ENCODE data around the gene TPRG1L. TPM values are rescaled to one million over a fixed set of nuclear protein-coding genes. Genes with fewer than 3 reads are reported as not detected.
"Not testable (repeated sequence)": the region's sequence is repeated elsewhere in the genome, so short reads cannot be mapped to it uniquely, and the experiment has no call there.

TPRG1L gene
- total RNA-seq, result 10 to 100 TPM; 12.5 to 15.5 TPM

DNA sequence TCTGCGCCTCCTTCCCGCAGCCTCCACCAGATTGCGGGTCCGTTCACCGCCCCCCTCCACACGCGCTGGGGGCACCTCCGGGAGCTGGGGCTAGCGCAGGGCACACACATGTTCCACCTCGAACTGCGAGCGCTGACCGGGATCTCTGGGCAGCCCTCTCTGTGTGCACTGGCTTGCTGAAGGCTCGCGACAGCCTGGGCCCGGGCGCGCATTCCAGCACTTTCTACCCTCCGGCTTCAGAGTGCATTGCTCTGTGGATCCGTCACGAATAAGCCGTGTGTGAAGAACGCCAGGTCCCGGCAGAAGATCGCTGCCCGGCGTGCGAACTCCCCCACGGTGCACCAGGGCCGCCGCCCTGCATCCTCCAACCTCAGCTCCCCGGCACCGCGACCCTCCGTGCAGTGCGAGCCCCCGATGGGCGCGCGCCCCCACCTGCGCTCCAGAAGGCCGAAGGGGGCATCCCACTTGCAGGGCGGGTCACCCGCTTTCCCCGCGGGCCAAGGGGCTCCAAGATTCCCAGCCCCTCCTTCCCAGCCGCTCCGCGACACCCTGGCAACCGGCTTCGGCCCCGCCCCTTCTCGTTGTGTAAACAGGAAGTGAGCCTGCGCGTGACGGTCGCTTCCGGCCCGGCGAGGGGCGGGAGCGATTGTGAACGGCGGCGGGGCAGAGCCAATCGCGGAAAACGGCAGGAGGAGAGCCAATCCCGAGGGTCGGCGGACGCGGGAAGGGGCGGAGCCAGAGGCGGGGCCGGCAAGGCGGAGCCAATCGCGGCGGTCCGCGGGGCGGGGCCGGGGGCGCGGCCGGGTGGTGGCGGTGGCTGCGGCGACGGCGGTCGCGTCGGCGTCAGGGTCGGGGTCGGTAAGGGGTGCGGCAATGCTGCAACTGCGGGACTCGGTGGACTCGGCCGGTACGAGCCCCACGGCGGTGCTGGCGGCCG lies at the start of gene TPRG1L:
Gene TPRG1L (plus strand): TSS at position 816 of the 937 bp plus-strand sequence. CDS start 58 bp downstream, at position 874.
- Mint-ChIP-seq H3K4me3 (peak within 1 kb of the TSS; percentile 82 to 98), H3K9me3 (no peaks in the 10 kb centered on the region), H3K36me3 (ENCODE audit: insufficient read depth in 2 of 2) (no peaks in the 10 kb centered on the region), H3K27me3 (ENCODE audit: low read depth) (no peaks in the 10 kb centered on the region), H3K4me1 (ENCODE audit: low read depth) (peaks cover 33% of the 10 kb centered on the region), H3K27ac (peak within 1 kb of the TSS; percentile 62)
- peak; percentile 98 to 99 for DNase-seq
- ATAC-seq (replicated peaks in 1 of 2), result peak; percentile 93

DNA sequence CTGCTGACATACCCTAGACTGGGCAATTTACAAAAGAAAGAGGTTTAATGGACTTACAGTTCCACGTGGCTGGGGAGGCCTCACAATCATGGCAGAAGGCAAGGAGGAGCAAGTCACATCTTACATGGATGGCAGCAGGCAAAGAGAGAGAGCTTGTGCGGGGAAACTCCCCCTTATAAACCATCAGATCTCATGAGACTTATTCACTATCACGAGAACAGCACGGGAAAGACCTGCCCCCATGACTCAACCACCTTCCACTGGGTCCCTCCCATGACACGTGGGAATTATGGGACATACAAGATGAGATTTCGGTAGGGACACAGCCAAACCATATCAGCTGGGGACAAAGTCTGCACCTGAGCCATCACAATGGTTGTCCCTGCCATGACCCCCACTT lies 49.3 kb upstream of the TPRG1L start:
- not testable (repeated sequence) for DNase-seq; H3K27ac Mint-ChIP-seq; H3K4me1 Mint-ChIP-seq (ENCODE audit: low read depth); H3K4me3 Mint-ChIP-seq; H3K36me3 Mint-ChIP-seq (ENCODE audit: insufficient read depth in 2 of 2); H3K9me3 Mint-ChIP-seq; H3K27me3 Mint-ChIP-seq (ENCODE audit: low read depth); ATAC-seq (replicated peaks in 1 of 2)

DNA sequence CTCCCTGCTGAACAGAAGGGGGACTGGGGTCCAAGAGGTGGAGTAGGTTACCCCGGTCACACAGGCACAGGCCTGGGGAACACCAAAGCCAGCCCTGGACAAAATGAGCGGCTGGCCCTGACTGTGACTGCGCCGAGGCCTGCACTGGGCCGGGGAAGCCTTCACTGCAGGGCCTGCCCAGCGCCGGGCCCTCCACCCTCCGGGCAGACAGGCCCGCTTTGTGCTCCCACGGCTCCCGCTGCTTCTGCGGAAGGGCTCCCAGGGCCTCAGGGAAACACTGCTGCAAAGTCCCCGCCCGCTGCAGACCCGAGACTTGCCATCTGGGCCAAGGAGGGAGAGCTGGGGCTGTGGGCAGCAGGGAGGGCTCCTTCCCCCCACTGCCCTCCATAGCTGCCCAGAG lies 48.8 kb upstream of the TPRG1L start:
- no peak for ATAC-seq (replicated peaks in 1 of 2)
- no peak for DNase-seq
- Mint-ChIP-seq H3K9me3 (no peaks in the 10 kb centered on the region), H3K27me3 (ENCODE audit: low read depth) (no peaks in the 10 kb centered on the region), H3K27ac (no peak overlapping the region), H3K4me3 (no peak overlapping the region), H3K4me1 (ENCODE audit: low read depth) (no peaks in the 10 kb centered on the region), H3K36me3 (ENCODE audit: insufficient read depth in 2 of 2) (no peaks in the 10 kb centered on the region)

DNA sequence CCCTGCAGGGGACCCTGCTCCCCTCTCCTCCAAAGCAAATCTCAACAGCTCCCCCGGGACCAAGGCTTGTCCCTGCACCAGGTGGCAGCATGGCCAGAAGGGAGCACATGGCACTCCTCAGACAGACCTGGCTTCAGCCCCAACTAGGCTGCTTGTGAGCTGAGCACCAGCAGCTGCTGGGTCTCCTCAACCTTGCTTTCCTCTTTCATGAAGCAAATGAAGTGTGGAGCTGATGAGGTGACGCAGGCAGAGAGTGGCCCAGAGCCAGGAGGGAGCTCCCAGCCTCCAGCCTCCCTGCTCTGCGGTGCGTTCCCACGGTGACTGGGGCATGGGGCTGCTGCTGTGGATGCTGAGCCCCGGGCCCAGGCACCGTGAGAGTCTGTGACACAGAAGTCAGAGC lies 47.5 kb upstream of the TPRG1L start:
- Mint-ChIP-seq H3K4me1 (ENCODE audit: low read depth) (no peaks in the 10 kb centered on the region), H3K36me3 (ENCODE audit: insufficient read depth in 2 of 2) (peaks cover 0 to 3% of the 10 kb centered on the region in 2 donors)
- no peak for ATAC-seq (replicated peaks in 1 of 2)

DNA sequence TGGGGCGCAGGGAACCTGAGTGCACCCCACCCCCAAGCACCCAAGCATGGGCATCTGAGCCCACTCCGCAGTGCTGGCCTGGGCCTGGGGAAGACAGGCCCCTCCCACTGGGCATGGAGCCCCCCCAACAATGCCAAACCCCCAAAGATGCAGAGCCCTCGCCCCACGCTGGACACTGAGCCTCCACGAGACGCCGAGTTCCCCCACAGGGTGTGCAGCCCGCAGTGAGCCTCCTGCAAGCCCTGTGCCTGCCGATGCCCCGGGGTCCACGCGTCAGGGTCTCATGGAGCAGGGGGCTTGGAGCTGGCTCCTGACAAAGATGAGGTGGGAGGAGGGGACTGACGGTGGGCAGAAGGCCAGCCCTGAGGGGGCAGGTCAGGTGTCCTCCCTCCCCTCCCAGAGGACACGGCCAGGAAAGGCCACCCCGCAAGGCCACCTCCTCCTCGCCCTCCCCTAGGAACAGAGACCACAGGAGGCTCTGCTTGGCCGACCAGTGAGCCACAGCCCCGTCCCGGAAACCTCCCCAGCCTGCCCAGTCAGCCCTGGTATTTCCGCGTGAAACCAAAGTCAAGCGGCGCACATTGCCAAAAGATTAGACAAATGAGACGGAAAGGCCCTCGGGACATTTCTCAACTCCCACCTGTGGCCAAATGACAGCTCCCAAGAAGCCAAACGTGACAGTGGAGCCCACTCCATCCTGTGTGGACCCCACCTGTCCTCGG lies 46.9 kb upstream of the TPRG1L start:
- H3K4me1 Mint-ChIP-seq (ENCODE audit: low read depth), result no peaks in the 10 kb centered on the region
- H3K27ac Mint-ChIP-seq, result no peak overlapping the region
- no peak for ATAC-seq (replicated peaks in 1 of 2)
- no peaks in the 10 kb centered on the region for H3K27me3 Mint-ChIP-seq (ENCODE audit: low read depth)
- peaks cover 0 to 3% of the 10 kb centered on the region in 2 donors for H3K36me3 Mint-ChIP-seq (ENCODE audit: insufficient read depth in 2 of 2)
- H3K9me3 Mint-ChIP-seq, result no peaks in the 10 kb centered on the region
- no peak for DNase-seq
- H3K4me3 Mint-ChIP-seq, result no peak overlapping the region

More for the DNA sequence above, 47.5 kb upstream of the TPRG1L start:
- Mint-ChIP-seq H3K27me3 (ENCODE audit: low read depth) (no peaks in the 10 kb centered on the region), H3K9me3 (no peaks in the 10 kb centered on the region), H3K4me3 (no peak overlapping the region), H3K27ac (no peak overlapping the region)
- no peak for DNase-seq

- no peak overlapping the region for H3K4me3 Mint-ChIP-seq
- no peak overlapping the region for H3K27ac Mint-ChIP-seq
- peaks cover 0 to 3% of the 10 kb centered on the region in 2 donors for H3K36me3 Mint-ChIP-seq (ENCODE audit: insufficient read depth in 2 of 2)
- no peaks in the 10 kb centered on the region for H3K27me3 Mint-ChIP-seq (ENCODE audit: low read depth)
- no peaks in the 10 kb centered on the region for H3K9me3 Mint-ChIP-seq
- no peaks in the 10 kb centered on the region for H3K4me1 Mint-ChIP-seq (ENCODE audit: low read depth)
- DNase-seq, result no peak
- no peak for ATAC-seq (replicated peaks in 1 of 2)
These were observed 46.4 kb upstream of the TPRG1L start for GRCh38 chr1:3578433-3578805.

DNA sequence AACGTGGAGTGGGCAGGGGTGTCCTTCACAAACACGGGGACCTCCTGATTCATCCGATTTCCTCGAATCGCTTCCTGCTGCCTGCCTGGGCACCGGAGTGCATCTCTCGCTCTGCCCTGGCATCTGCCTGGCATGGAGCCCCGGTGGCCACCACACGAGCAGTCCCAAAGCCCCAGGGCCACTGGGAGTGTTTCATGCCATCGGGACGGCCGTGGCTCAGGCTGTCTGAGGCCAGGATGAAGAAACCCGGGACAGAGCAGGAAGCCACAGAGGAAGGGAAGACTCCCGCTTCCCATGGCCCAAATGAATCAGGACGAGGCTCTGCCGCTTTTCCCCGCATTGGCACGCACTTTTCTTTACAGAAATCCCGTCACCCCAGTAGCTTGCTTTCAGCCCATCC lies 45.9 kb upstream of the TPRG1L start:
- DNase-seq (no peak), ATAC-seq (replicated peaks in 1 of 2) (no peak)
- no peaks in the 10 kb centered on the region for H3K27me3 Mint-ChIP-seq (ENCODE audit: low read depth)
- no peak overlapping the region for H3K27ac Mint-ChIP-seq
- no peaks in the 10 kb centered on the region for H3K4me1 Mint-ChIP-seq (ENCODE audit: low read depth)
- no peaks in the 10 kb centered on the region for H3K9me3 Mint-ChIP-seq
- H3K36me3 Mint-ChIP-seq (ENCODE audit: insufficient read depth in 2 of 2), result peaks cover 0 to 3% of the 10 kb centered on the region in 2 donors
- H3K4me3 Mint-ChIP-seq, result no peak overlapping the region

DNA sequence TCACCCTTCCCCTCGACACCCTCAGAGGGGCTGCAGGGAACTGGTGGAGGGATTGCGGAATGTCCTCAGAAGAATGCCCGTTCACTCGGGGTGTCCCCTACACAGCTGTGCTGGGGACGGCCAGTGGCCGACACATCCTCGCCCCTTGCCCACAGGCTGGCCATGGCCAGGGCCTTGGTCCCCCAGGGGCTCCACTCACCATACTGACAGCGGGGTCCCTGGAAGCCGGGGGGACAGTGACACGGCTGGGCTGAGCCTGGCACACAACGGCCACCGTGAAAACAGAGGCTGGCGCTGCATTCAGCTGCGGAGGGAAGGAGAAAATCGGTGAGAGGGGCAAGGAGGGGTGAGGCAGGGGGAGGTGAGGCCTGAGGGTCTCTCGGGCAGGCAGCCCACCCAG lies 45.2 kb upstream of the TPRG1L start:
- DNase-seq (no peak), ATAC-seq (replicated peaks in 1 of 2) (no peak)
- peaks cover 0 to 3% of the 10 kb centered on the region in 2 donors for H3K36me3 Mint-ChIP-seq (ENCODE audit: insufficient read depth in 2 of 2)
- H3K9me3 Mint-ChIP-seq, result no peaks in the 10 kb centered on the region
- H3K27me3 Mint-ChIP-seq (ENCODE audit: low read depth), result no peaks in the 10 kb centered on the region
- no peak overlapping the region for H3K4me3 Mint-ChIP-seq
- H3K27ac Mint-ChIP-seq, result no peak overlapping the region
- H3K4me1 Mint-ChIP-seq (ENCODE audit: low read depth), result no peaks in the 10 kb centered on the region

GRCh38 chr1:3580231-3580630 lies 44.6 kb upstream of the TPRG1L start:
- no peak overlapping the region for H3K4me3 Mint-ChIP-seq
- ATAC-seq (replicated peaks in 1 of 2), result no peak
- no peaks in the 10 kb centered on the region for H3K4me1 Mint-ChIP-seq (ENCODE audit: low read depth)
- peaks cover 0 to 3% of the 10 kb centered on the region in 2 donors for H3K36me3 Mint-ChIP-seq (ENCODE audit: insufficient read depth in 2 of 2)
- no peak overlapping the region for H3K27ac Mint-ChIP-seq
- no peak for DNase-seq
- no peaks in the 10 kb centered on the region for H3K9me3 Mint-ChIP-seq
- no peaks in the 10 kb centered on the region for H3K27me3 Mint-ChIP-seq (ENCODE audit: low read depth)

GRCh38 chr1:3581296-3582036 lies 43.3 kb upstream of the TPRG1L start:
- ATAC-seq (replicated peaks in 1 of 2) (no peak), DNase-seq (no peak)
- Mint-ChIP-seq H3K4me3 (no peak overlapping the region), H3K27ac (no peak overlapping the region), H3K27me3 (ENCODE audit: low read depth) (no peaks in the 10 kb centered on the region), H3K9me3 (no peaks in the 10 kb centered on the region), H3K36me3 (ENCODE audit: insufficient read depth in 2 of 2) (peaks cover 0 to 3% of the 10 kb centered on the region in 2 donors), H3K4me1 (ENCODE audit: low read depth) (no peaks in the 10 kb centered on the region)

DNA sequence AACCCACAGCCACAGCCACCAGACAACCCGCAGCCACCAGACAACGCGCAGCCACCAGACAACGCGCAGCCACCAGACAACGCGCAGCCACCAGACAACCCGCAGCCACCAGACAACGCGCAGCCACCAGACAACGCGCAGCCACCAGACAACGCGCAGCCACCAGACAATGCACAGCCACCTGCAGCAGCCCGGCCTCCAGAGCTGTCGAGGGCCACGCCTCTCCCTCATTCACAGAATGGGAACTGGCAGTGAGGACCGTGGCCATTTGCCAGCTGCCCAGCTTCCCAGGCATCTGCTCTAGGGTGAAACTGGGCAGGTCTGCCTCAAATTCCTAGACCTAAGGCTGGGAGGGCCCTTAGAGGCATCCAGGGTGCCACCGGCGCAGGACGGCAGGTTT lies 41.1 kb upstream of the TPRG1L start:
- not testable (repeated sequence) for H3K9me3 Mint-ChIP-seq; DNase-seq; H3K36me3 Mint-ChIP-seq (ENCODE audit: insufficient read depth in 2 of 2); H3K27me3 Mint-ChIP-seq (ENCODE audit: low read depth); H3K27ac Mint-ChIP-seq; H3K4me3 Mint-ChIP-seq; ATAC-seq (replicated peaks in 1 of 2); H3K4me1 Mint-ChIP-seq (ENCODE audit: low read depth)

DNA sequence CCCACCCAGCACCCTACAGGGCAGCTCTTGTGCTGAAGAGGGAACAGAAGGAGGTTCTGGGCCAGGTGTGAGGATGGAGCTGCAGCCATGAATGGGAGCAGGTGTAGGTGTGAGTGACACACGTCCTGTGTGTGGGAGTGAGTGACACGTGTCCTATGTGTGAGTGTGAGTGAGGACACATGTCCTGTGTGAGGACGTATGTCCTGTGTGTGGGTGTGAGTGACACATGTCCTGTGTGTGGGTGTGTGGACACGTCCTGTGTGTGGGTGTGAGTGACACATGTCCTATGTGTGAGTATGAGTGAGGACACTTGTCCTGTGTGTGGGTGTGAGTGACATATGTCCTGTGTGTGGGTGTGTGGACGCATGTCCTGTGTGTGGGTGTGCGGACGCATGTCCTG lies 39.9 kb upstream of the TPRG1L start:
- no peak overlapping the region for H3K27ac Mint-ChIP-seq
- no peak overlapping the region for H3K4me3 Mint-ChIP-seq
- no peaks in the 10 kb centered on the region for H3K4me1 Mint-ChIP-seq (ENCODE audit: low read depth)
- peaks cover 0 to 3% of the 10 kb centered on the region in 2 donors for H3K36me3 Mint-ChIP-seq (ENCODE audit: insufficient read depth in 2 of 2)
- H3K9me3 Mint-ChIP-seq, result no peaks in the 10 kb centered on the region
- H3K27me3 Mint-ChIP-seq (ENCODE audit: low read depth), result no peaks in the 10 kb centered on the region
- ATAC-seq (replicated peaks in 1 of 2) (peak; percentile 72 to 80), DNase-seq (peak in 1 of 2 donors; percentile 40)

DNA sequence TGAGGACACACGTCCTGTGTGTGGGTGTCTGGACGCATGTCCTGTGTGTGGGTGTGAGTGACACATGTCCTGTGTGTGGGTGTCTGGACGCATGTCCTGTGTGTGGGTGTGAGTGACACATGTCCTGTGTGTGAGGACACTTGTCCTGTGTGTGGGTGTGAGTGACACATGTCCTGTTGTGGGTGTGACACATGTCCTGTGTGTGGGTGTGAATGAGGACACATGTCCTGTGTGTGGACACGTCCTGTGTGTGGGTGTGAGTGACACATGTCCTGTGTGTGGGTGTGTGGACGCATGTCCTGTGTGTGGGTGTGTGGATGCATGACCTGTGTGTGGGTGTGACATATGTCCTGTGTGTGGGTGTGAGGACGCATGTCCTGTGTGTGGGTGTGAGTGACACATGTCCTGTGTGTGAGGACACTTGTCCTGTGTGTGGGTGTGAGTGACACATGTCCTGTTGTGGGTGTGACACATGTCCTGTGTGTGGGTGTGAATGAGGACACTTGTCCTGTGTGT lies 39.4 kb upstream of the TPRG1L start:
- not testable (repeated sequence) for ATAC-seq (replicated peaks in 1 of 2); H3K27me3 Mint-ChIP-seq (ENCODE audit: low read depth); H3K36me3 Mint-ChIP-seq (ENCODE audit: insufficient read depth in 2 of 2)

More for the DNA sequence above, 39.4 kb upstream of the TPRG1L start:
- H3K27ac Mint-ChIP-seq; H3K9me3 Mint-ChIP-seq; H3K4me3 Mint-ChIP-seq; H3K4me1 Mint-ChIP-seq (ENCODE audit: low read depth); DNase-seq: not testable (repeated sequence)
